ENCODE data around the gene LRCH1.

Gene LRCH1

GRCh38 chr13:46663206-46664037 lies 110.5 kb downstream of the LRCH1 start:
- Mint-ChIP-seq H3K27ac (no peak overlapping the region), H3K9me3 (no peaks in the 10 kb centered on the region), H3K4me3 (no peak overlapping the region), H3K27me3 (ENCODE audit: low read depth) (no peaks in the 10 kb centered on the region), H3K4me1 (ENCODE audit: low read depth) (peaks cover 38% of the 10 kb centered on the region), H3K36me3 (ENCODE audit: low read depth) (peaks cover 1% of the 10 kb centered on the region)
- no peak for DNase-seq (ENCODE audit: low spot score)

GRCh38 chr13:46664195-46664594 lies 111.2 kb downstream of the LRCH1 start:
- Mint-ChIP-seq H3K27me3 (ENCODE audit: low read depth) (no peaks in the 10 kb centered on the region), H3K36me3 (ENCODE audit: low read depth) (peaks cover 1% of the 10 kb centered on the region), H3K9me3 (no peaks in the 10 kb centered on the region), H3K4me3 (no peak overlapping the region), H3K4me1 (ENCODE audit: low read depth) (peaks cover 44% of the 10 kb centered on the region), H3K27ac (no peak overlapping the region)
- DNase-seq (ENCODE audit: low spot score): no peak

- Mint-ChIP-seq H3K36me3 (ENCODE audit: low read depth) (peaks cover 6% of the 10 kb centered on the region), H3K4me3 (no peak overlapping the region), H3K27ac (peak overlapping the region; percentile 66), H3K9me3 (no peaks in the 10 kb centered on the region), H3K27me3 (ENCODE audit: low read depth) (no peaks in the 10 kb centered on the region), H3K4me1 (ENCODE audit: low read depth) (peaks cover 49% of the 10 kb centered on the region)
- no peak for DNase-seq (ENCODE audit: low spot score)
Measured at GRCh38 chr13:46665248-46665632, 112.3 kb downstream of the LRCH1 start.

- Mint-ChIP-seq H3K36me3 (ENCODE audit: low read depth) (peaks cover 6% of the 10 kb centered on the region), H3K4me3 (no peak overlapping the region), H3K4me1 (ENCODE audit: low read depth) (peaks cover 46% of the 10 kb centered on the region), H3K27me3 (ENCODE audit: low read depth) (no peaks in the 10 kb centered on the region), H3K27ac (peak overlapping the region; percentile 66), H3K9me3 (no peaks in the 10 kb centered on the region)
- DNase-seq (ENCODE audit: low spot score): no peak
Measured at GRCh38 chr13:46665633-46666482, 112.9 kb downstream of the LRCH1 start.

GRCh38 chr13:46666727-46667456 lies 113.9 kb downstream of the LRCH1 start:
- Mint-ChIP-seq H3K4me3 (peak overlapping the region; percentile 69), H3K27me3 (ENCODE audit: low read depth) (no peaks in the 10 kb centered on the region), H3K27ac (peak overlapping the region; percentile 82), H3K9me3 (no peaks in the 10 kb centered on the region), H3K4me1 (ENCODE audit: low read depth) (peaks cover 46% of the 10 kb centered on the region), H3K36me3 (ENCODE audit: low read depth) (peaks cover 8% of the 10 kb centered on the region)
- DNase-seq (ENCODE audit: low spot score): no peak

- Mint-ChIP-seq H3K4me1 (ENCODE audit: low read depth) (peaks cover 43% of the 10 kb centered on the region), H3K9me3 (no peaks in the 10 kb centered on the region)
- no peak for DNase-seq (ENCODE audit: low spot score)
Measured at GRCh38 chr13:46667687-46668281, 114.8 kb downstream of the LRCH1 start.

GRCh38 chr13:46668302-46668720 lies 115.3 kb downstream of the LRCH1 start:
- Mint-ChIP-seq H3K4me1 (ENCODE audit: low read depth) (peaks cover 41% of the 10 kb centered on the region), H3K27me3 (ENCODE audit: low read depth) (no peaks in the 10 kb centered on the region), H3K4me3 (peak overlapping the region; percentile 86), H3K9me3 (no peaks in the 10 kb centered on the region), H3K36me3 (ENCODE audit: low read depth) (peaks cover 9% of the 10 kb centered on the region), H3K27ac (peak overlapping the region; percentile 91)
- no peak for DNase-seq (ENCODE audit: low spot score)

More at GRCh38 chr13:46667687-46668281, 114.8 kb downstream of the LRCH1 start:
- Mint-ChIP-seq H3K36me3 (ENCODE audit: low read depth) (peaks cover 9% of the 10 kb centered on the region), H3K27me3 (ENCODE audit: low read depth) (no peaks in the 10 kb centered on the region), H3K4me3 (peak overlapping the region; percentile 86), H3K27ac (peak overlapping the region; percentile 91)

GRCh38 chr13:46668931-46669525 lies 116.1 kb downstream of the LRCH1 start:
- Mint-ChIP-seq H3K9me3 (no peaks in the 10 kb centered on the region), H3K27me3 (ENCODE audit: low read depth) (no peaks in the 10 kb centered on the region), H3K27ac (peak overlapping the region; percentile 80), H3K36me3 (ENCODE audit: low read depth) (peaks cover 9% of the 10 kb centered on the region), H3K4me1 (ENCODE audit: low read depth) (peaks cover 40% of the 10 kb centered on the region), H3K4me3 (peak overlapping the region; percentile 68)
- no peak for DNase-seq (ENCODE audit: low spot score)

- Mint-ChIP-seq H3K36me3 (ENCODE audit: low read depth) (peaks cover 9% of the 10 kb centered on the region), H3K27ac (no peak overlapping the region), H3K27me3 (ENCODE audit: low read depth) (no peaks in the 10 kb centered on the region), H3K4me1 (ENCODE audit: low read depth) (peaks cover 28% of the 10 kb centered on the region), H3K9me3 (no peaks in the 10 kb centered on the region), H3K4me3 (no peak overlapping the region)
- no peak for DNase-seq (ENCODE audit: low spot score)
Measured at GRCh38 chr13:46672338-46673090, 119.5 kb downstream of the LRCH1 start.

GRCh38 chr13:46675016-46675415 lies 122.0 kb downstream of the LRCH1 start:
- Mint-ChIP-seq H3K9me3 (no peaks in the 10 kb centered on the region), H3K27me3 (ENCODE audit: low read depth) (no peaks in the 10 kb centered on the region), H3K36me3 (ENCODE audit: low read depth) (peaks cover 4% of the 10 kb centered on the region), H3K4me3 (no peak overlapping the region), H3K4me1 (ENCODE audit: low read depth) (peaks cover 13% of the 10 kb centered on the region), H3K27ac (no peak overlapping the region)
- DNase-seq (ENCODE audit: low spot score): no peak

GRCh38 chr13:46676378-46676725 lies 123.4 kb downstream of the LRCH1 start:
- H3K27me3 Mint-ChIP-seq (ENCODE audit: low read depth): no peaks in the 10 kb centered on the region
- no peak overlapping the region for H3K4me3 Mint-ChIP-seq
- peaks cover 13% of the 10 kb centered on the region for H3K4me1 Mint-ChIP-seq (ENCODE audit: low read depth)
- H3K36me3 Mint-ChIP-seq (ENCODE audit: low read depth): peaks cover 4% of the 10 kb centered on the region
- no peak for DNase-seq (ENCODE audit: low spot score)
- no peaks in the 10 kb centered on the region for H3K9me3 Mint-ChIP-seq
- no peak overlapping the region for H3K27ac Mint-ChIP-seq

GRCh38 chr13:46679369-46680120 lies 126.6 kb downstream of the LRCH1 start:
- DNase-seq (ENCODE audit: low spot score): peak; percentile 37
- no peak overlapping the region for H3K4me3 Mint-ChIP-seq

More at GRCh38 chr13:46679369-46680120, 126.6 kb downstream of the LRCH1 start:
- peaks cover 20% of the 10 kb centered on the region for H3K4me1 Mint-ChIP-seq (ENCODE audit: low read depth)
- H3K27me3 Mint-ChIP-seq (ENCODE audit: low read depth): no peaks in the 10 kb centered on the region
- no peaks in the 10 kb centered on the region for H3K9me3 Mint-ChIP-seq
- H3K36me3 Mint-ChIP-seq (ENCODE audit: low read depth): peaks cover 5% of the 10 kb centered on the region
- no peak overlapping the region for H3K27ac Mint-ChIP-seq
